Thyroid gland (tissue), 4 donors: ENCODE measurements around the gene WDCP. TPM values are rescaled to one million over a fixed set of nuclear protein-coding genes. Genes with fewer than 3 reads are reported as not detected.

ENCODE experiments used
- DNase-seq, 2 donors: peaks; one replicate each; pipeline ENCODE4 v3.0.0-alpha.2; 2019
- H3K27ac ChIP-seq, 3 donors: fragments of 200-600 bp; sonication (generic); 1 replicate in 2 of 3; 2 replicates in 1 of 3; pipeline ENCODE4 v1.5.1; 2016 to 2019; ENCODE audit warnings: mild to moderate bottlenecking in 1 of 3, moderate library complexity in 1 of 3
- H3K27me3 ChIP-seq: fragments of 200-600 bp; sonication (generic); one replicate; pipeline ENCODE4 v1.5.1; 2019
- H3K36me3 ChIP-seq, 2 donors: fragments of 200-600 bp; sonication (generic); one replicate each; pipeline ENCODE4 v1.5.1; 2016 to 2019
- H3K4me1 ChIP-seq, 2 donors: fragments of 200-600 bp; sonication (generic); one replicate each; pipeline ENCODE4 v1.5.1; 2017 to 2019
- H3K4me3 ChIP-seq, 3 donors: fragments of 200-600 bp; sonication (generic); replicated peaks in 1 of 3; 1 replicate in 2 of 3; 2 replicates in 1 of 3; pipeline ENCODE4 v1.5.1; 2016; ENCODE audit warnings: mild to moderate bottlenecking in 1 of 3
- H3K9me3 ChIP-seq: fragments of 200-600 bp; sonication (generic); one replicate; pipeline ENCODE4 v1.5.1; 2017
- POLR2A ChIP-seq, 2 donors: fragments of 450-650 bp; IDR thresholded peaks; one replicate each; pipeline ENCODE4 v1.6.1; 2017; ENCODE audit warnings: antibody characterized with exemption in 2 of 2, mild to moderate bottlenecking in 2 of 2, moderate library complexity in 1 of 2
- WGBS, 2 donors: methylation state at CpG; one replicate each; pipeline ENCODE4 v1.1.5; 2017; 5-methylcytosine and 5-hydroxymethylcytosine counted together
- intact Hi-C: fragments of 100-400 bp; cut with DNase I; formaldehyde crosslinking; loops from one replicate; pipeline ENCODE4 v1.15.1; 2023
- total RNA-seq, 4 donors: library from RNA; depleted of rRNA; stranded (reverse); fragments of >200 nt; gene quantifications; one replicate each; pipeline ENCODE4 v1.2.3, GENCODE V29; 2016
- TF ChIP-seq, protein P1 (sequence below), 6 experiments: fragments of 200-600 bp in 3 of 6; fragments of 450-650 bp in 3 of 6; sonication (generic) in 3 of 6; IDR thresholded peaks; one replicate each; pipeline ENCODE4 v1.5.1; 2016 to 2019; ENCODE audit warnings: antibody characterized with exemption in 6 of 6, mild to moderate bottlenecking in 2 of 6, inconsistent platforms in 1 of 6, moderate library complexity in 1 of 6

Gene WDCP
- total RNA-seq, 4 donors from 2014 or later: 3.0 to 6.0 (median 4.6) TPM

DNA sequence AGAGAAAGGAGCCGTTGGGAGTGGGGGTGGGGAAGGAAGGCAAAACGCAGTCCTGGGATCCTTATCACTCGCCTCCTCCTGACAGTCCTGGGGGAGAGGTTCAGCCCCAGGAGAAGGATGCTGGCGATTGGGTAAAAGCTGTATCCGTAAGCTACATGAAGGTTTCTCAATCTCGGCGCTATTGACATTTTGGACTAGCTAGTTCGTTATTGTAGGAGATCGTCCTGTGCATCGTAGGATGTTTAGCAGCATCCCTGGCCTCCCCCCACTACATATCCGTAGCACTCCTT is 38.0 kb upstream of the WDCP start:
- intact Hi-C loops: loop anchor here (10.0 kb wide), 1 partner anchor 260 kb away; no protein-coding TSS in a partner anchor

DNA sequence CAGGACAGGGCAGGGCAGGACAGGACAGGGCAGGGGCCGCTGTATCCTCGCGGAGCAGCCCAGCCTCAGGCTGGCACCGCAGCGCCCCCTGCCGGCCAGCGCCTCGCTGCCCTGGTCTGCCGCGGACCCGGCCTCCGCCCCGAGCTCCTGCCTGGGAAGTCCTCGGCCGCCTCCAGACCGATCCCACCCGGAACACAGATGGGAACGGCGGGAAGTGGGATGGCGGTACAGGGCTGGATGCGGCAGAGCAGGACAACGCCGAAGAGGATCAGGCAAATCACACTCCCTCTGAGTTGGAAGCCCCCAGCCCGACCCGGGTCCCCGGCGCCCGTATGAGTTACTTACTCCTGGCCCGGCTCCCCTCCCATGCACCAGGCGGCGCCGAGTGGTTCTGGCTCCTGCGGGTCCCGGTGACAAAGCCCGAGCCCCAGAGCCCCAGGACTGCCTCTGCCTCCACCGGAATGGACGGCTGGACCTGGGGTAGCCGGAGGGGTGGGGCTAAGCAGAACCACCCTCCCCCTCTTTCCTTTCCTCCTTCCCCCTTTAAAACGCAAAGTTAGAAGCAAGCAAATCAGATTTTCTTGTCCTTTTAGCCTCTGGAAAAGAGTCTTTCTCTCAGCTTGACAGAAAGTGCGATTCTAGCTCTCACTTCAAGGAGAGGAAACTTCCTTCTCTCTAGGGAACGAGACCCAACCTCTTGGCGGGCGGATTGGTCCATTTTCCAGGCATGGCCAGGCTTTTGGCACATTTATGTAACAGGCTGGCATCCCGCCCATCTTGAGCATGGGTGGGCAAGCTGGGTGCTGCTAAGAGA is 37.4 kb upstream of the WDCP start, which contains the start of gene TP53I3:
TSS of gene TP53I3 (minus strand) at position 449 of the 814 bp plus-strand sequence. CDS start 508 bp downstream, outside the sequence.
- intact Hi-C loops: loop anchor here (10.0 kb wide), 1 partner anchor 260 kb away; no protein-coding TSS in a partner anchor
- peak within 1 kb of the TSS; percentile 17 to 61 (median 53) for H3K4me3 ChIP-seq
- DNase-seq: peak; percentile 91 to 92
- H3K36me3 ChIP-seq: no peaks in the 10 kb centered on the region
- peaks cover 11 to 24% of the 10 kb centered on the region in 2 donors for H3K4me1 ChIP-seq
- peak within 1 kb of the TSS; percentile 91 to 96 (median 94) for H3K27ac ChIP-seq
- no peaks in the 10 kb centered on the region for H3K27me3 ChIP-seq
- H3K9me3 ChIP-seq: no peaks in the 10 kb centered on the region
- TF ChIP-seq, protein P1, sequence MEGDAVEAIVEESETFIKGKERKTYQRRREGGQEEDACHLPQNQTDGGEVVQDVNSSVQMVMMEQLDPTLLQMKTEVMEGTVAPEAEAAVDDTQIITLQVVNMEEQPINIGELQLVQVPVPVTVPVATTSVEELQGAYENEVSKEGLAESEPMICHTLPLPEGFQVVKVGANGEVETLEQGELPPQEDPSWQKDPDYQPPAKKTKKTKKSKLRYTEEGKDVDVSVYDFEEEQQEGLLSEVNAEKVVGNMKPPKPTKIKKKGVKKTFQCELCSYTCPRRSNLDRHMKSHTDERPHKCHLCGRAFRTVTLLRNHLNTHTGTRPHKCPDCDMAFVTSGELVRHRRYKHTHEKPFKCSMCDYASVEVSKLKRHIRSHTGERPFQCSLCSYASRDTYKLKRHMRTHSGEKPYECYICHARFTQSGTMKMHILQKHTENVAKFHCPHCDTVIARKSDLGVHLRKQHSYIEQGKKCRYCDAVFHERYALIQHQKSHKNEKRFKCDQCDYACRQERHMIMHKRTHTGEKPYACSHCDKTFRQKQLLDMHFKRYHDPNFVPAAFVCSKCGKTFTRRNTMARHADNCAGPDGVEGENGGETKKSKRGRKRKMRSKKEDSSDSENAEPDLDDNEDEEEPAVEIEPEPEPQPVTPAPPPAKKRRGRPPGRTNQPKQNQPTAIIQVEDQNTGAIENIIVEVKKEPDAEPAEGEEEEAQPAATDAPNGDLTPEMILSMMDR (IDR thresholded peaks at IDR 0.05): peak; percentile 72 to 99 (median 98)
- peak; percentile 5 to 85 for TF ChIP-seq POLR2A (IDR thresholded peaks at IDR 0.05)
- 0 to 2% methylated on average over 10 to 22 of the region's 44 CpGs for WGBS, 2 donors

More for the DNA sequence above, 38.0 kb upstream of the WDCP start:
- Histone ChIP-seq H3K27ac (peak overlapping the region; percentile 91 to 96 (median 94)), H3K4me3 (peak overlapping the region; percentile 17 to 61 (median 53)), H3K27me3 (no peaks in the 10 kb centered on the region), H3K9me3 (no peaks in the 10 kb centered on the region), H3K4me1 (peaks cover 11 to 24% of the 10 kb centered on the region in 2 donors), H3K36me3 (no peaks in the 10 kb centered on the region)
- 11 to 22% methylated on average over 11 of the region's 11 CpGs for WGBS, 2 donors
- no peak for DNase-seq
- TF ChIP-seq, protein P1 (IDR thresholded peaks at IDR 0.05): no peak
- TF ChIP-seq POLR2A (IDR thresholded peaks at IDR 0.05): no peak

GRCh38 chr2:24083567-24084385 is 36.6 kb upstream of the WDCP start:
- 26 to 28% methylated on average over 10 to 12 of the region's 30 CpGs for WGBS, 2 donors
- intact Hi-C loops: loop anchor here (10.0 kb wide), 1 partner anchor 259 kb away; no protein-coding TSS in a partner anchor
- Histone ChIP-seq H3K27me3 (no peaks in the 10 kb centered on the region), H3K4me3 (peak overlapping the region; percentile 3 to 53 (median 5)), H3K9me3 (no peaks in the 10 kb centered on the region), H3K27ac (peak overlapping the region; percentile 91 to 96 (median 94)), H3K36me3 (no peaks in the 10 kb centered on the region), H3K4me1 (peaks cover 11 to 24% of the 10 kb centered on the region in 2 donors)
- peak in 1 of 2 donors; percentile 92 for DNase-seq
- TF ChIP-seq, protein P1 (IDR thresholded peaks at IDR 0.05): no peak
- peak in 1 of 2 donors; percentile 42 for TF ChIP-seq POLR2A (IDR thresholded peaks at IDR 0.05)

- Histone ChIP-seq H3K27ac (peak overlapping the region in 2 of 3 donors; percentile 91 to 94), H3K4me3 (no peak overlapping the region), H3K9me3 (no peaks in the 10 kb centered on the region), H3K27me3 (no peaks in the 10 kb centered on the region), H3K36me3 (no peaks in the 10 kb centered on the region), H3K4me1 (peaks cover 11 to 26% of the 10 kb centered on the region in 2 donors)
- WGBS, 2 donors: 77 to 84% methylated on average over 6 to 8 of the region's 8 CpGs
- DNase-seq: no peak
- TF ChIP-seq POLR2A (IDR thresholded peaks at IDR 0.05): no peak
- TF ChIP-seq, protein P1 (IDR thresholded peaks at IDR 0.05): no peak
- intact Hi-C loops: loop anchor here (10.0 kb wide), 1 partner anchor 258 kb away; no protein-coding TSS in a partner anchor
Observed at GRCh38 chr2:24082787-24083566, 35.8 kb upstream of the WDCP start.
